Measurements from ENCODE around the gene TARS1.

The TARS1 gene

DNA sequence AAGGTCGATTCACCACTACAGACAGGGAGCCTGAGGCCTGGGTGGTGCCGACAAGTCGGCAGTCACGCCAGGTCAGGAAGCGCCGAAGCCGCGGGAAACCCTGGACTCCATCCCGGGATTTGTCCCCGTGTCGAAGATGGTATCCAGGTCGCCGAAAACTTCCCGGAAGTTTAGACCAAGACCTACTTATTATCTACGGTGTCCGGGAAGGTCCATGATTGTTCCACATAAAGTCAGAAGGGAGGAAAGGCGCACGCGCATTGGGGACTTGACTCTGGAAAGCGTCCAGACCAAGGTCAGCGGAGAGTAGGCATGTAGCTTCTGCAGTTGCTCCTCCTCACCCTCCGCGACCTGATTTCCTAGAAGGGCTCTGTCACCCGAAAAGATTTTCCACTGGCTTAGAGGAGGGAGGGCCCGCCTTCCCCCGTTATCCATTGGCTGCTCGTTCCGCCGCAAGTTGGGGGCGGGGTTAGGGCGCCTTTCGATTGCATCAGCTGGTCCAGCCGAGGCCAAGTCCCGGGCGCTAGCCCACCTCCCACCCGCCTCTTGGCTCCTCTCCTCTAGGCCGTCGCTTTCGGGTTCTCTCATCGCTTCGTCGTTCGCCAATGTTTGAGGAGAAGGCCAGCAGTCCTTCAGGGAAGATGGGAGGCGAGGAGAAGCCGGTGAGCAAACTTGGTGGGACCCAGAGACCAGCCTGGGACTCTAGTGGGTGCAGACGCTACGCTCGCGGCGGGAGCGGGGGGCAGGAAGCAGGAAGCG is at the start of gene TARS1:
TARS1 (plus strand) TSS at position 484 of the 759 bp plus-strand sequence; CDS start at position 606, 122 bp downstream.
- peak; percentile 95 for DNase-seq

DNA sequence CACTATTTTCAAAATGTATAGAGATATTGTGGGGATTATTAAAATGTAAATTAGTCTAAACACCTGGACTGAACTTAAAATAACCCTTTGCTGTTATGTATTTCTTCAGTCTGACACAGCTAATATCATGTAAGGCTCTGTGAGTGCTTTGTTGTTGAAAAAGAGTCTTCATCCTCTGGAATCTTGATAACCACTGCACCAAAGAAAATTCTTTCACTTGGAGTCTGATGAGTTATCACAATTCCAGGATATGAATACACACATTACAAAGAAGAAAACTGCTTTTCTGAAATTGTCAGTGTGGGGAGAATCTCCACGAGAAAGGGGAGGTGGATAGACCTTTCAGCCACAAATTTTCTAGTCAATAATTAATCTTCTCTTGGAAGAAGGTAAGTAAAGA is 42.3 kb upstream of the TARS1 start:
- no peak for DNase-seq

DNA sequence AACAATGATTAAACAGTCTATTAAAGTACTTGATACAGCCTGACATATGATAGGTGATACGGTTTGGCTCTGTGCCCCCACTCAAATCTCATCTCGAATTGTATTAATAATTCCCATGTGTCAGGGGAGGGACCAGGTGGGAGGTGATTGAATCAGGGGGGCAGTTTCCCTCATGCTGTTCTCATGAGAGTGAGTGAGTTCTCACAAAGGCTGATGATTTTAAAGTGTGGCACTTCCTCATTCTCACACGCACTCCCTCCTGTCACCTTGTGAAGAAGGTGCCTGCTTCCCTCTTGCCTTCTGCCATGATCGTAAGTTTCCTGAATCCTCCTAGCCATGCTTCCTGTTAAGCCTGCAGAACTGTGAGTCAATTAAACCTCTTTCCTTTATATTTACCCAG is 40.1 kb upstream of the TARS1 start:
- DNase-seq = no peak

DNA sequence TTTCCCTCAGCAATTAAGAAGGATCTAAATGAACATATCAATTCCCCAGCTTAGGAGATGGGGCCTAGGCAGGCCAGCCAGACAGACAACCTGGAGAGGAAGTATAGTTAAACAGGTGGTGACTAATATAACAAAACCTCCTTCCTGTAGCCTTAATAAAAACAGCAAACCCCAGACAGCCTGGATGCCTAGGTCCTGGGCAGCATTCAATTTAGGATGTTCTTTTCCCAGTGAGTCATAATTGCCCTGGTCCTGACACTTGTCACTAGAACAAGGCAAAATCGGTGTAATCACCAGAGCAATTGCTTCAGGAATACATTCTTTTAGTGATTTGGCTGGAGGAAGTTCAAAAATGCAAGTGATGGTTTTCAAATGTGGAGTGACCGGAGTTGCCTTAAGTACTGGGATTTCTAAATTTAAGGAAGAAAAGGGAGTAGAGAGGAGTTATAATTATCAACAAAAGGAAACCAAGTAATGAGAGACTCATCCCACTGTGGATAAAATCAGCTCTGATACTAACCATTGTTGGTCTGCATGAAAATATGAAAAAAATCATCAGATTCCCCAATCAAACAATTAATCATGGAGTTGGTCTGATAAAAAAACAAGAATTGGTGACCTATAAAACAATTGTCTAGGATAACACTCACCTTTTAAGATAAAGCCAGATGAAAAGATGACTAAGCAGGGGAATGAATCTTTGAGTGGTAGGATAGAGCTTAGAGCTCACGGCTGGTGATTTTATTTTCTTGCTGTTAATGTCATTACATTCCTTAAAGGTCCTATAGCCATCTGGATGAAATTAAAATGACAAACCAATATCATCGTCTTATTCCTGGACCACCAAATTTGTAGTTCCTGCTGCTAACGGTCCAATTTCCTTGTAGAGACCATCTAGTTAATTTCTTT is 39.0 kb upstream of the TARS1 start:
- no peak for DNase-seq

DNA sequence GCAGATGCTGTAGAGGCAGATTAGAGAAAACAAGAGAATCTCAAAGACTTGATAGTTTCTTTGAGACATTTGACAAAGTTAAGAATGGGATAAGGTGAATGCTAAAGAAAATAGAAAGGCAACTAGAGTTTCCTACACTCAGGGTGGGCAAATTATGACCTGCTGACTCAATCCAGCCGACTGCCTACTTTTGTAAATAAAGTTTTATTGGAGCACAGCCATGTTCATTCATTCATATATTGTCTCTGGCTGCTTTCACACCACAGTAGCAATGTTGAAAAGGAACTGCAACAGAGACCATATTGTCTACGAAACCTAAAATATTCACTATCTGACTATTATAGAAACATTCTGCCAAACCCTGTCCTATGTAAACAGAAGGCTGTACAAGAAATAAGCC is 37.6 kb upstream of the TARS1 start:
- no peak for DNase-seq

DNA sequence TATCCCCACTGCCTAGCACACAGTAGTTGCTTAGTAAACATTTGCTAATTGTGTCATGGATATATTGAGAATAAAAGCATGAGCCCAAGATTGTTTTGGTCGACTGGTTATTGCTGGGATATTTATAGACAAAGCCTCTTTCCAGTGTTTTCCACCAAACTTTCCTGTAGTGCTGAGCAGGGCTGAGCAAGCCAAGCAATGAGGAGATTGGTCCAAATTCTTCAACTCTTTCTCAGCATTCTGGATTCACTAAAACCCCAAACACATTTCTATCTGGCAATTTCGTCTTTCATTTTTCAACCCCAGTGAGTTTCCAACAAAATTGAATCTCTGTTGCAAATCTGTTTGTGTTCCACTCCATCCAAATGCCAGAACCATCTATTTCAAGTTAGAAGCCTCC is 31.9 kb upstream of the TARS1 start:
- no peak for DNase-seq

DNA sequence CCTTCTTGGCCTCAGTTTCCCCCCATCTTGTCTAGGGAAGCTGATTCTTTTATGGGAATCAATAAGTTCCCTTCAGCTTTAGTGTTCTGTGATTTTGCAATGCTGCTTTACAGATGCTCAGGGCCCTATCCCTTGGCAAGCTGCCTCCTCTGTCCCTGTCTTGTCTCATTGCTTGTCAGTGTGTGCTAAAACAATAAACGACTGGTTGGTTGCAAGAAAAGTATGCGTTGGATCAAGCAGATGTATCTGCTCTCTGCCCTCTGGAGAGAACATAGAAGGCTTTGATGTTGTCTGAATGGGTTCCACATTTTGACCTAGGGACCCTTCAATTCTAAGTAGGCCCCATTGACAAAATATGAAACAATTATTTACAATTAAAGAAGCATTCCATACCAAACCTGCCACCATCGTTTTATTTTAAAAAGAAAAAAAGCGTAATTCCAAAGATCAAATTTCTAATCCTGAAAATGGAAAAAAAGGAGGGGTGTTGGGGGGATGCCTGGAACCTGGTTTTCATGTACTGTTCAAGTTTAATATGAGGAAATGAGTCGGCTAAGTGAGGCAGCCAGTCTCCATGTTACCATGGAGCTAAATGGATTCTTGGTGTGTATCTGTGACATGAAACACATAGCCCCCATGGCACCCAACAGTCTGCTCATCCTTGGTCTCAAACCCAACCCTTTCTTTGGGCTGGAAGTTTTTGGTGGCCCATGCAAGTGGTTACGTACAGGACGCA is 31.2 kb upstream of the TARS1 start:
- DNase-seq = no peak

DNA sequence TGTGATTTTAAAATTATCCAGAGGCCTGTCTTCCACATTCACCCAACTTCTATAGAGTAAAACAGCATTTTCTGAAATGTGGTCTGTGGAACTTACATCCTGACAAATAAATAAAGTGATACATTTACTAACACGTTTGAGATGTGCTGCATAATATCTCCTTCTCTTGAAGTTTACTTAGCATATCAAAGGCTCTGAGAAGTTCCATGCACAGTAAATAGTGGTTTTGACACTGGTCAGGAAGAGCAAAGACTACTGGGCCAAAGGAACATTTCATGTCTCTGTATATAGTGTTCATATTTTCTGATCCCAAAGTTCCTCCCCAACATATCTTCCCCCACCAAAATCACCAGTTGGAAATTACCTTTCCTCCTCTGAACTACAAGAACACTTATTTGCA is 30.5 kb upstream of the TARS1 start:
- no peak for DNase-seq

DNA sequence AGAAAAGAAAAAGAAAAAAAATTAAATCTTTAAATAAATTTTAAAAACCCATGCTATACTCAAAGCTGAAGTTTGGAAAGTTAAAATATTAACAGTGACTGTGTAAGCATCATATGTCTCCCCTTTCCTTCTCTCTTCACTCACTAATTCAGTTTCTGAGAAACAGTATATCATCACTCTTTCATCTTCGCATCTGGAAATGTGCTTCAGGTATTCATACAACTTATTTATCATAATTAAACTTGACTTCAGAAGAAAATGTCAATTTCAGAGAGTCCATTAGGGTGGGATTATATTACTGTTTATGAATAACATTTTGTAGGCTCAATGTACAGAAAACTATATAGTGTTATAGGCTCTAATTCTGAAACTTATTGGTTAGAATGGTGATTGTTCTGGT is 29.3 kb upstream of the TARS1 start:
- no peak for DNase-seq

DNA sequence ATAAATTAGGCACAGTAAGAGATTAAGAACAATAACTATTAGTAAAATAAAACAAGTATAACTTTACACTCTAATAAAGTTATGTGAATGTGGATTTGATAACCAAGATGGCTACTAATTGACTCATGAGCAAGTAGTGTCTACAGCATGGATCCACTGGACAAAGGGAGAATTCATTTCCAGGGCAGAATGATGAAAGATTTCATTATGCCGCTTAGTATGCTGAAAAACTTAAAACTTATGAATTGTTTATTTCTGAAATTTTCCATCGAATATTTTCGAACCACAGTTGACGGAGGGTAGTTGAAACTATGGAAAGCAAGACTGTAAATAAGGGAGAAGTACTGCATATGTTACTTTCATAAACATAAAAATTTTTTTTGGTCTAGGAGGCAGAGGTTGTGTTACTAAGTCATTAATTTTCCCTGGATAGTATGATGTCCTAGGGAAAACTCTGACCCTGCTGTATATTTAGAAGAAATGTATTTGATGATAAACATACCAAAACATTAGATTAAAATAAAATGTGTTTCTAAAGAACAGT is 24.9 kb upstream of the TARS1 start:
- DNase-seq = no peak

DNA sequence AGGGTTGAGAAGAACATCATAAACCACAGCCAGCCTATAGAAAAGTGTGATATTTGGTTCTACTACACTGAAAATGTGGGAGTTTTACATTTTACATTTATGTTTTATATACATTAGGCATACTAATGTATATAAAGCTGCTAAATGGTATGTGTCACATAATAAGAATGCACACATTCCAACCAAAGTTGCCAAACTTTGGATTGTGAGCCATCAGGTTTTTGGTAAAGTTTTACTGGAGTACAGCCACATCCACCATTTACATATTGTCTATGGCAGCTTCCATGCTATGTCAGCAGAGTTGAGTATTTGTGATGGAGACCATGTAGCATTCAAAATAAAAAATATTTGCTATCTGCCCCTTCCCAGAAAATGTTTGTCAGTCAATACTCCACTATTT is 23.1 kb upstream of the TARS1 start:
- DNase-seq = no peak

DNA sequence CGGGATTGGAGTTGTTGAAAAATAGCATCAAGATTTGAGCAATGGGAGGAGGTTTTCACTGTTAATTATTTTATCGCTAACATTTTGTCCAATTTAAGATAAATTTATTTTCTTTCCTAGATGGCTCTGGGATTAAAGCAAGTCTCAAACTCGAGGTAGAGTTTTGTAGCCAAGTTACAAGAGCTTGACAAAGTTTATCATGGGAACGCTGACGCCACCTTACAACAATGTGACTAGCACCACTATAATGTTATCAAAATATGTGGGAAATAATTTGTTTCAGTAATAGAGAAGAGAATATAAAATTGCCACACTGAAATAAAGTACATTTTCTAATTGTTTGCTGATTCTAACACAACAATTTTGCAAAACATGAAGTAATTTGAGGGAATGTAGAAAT is 19.8 kb upstream of the TARS1 start:
- no peak for DNase-seq

DNA sequence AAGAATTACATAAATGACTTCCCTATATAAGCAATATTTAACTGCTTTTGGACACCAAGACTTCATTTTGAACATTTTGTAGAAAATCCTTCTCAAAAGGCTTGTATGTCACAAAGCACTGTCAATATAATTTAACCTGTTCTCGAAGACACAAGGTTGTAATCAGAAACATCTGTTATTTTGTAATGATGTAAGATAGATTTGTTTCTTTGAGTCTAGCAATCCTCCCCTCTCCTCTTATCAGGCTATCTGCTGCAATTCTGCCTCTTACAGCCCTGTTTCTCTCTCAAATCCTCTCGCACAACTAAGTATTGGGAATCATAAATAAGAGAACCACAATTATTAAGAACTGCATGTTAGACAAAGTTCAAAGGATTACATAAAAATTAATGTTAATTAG is 18.6 kb upstream of the TARS1 start:
- DNase-seq = no peak

DNA sequence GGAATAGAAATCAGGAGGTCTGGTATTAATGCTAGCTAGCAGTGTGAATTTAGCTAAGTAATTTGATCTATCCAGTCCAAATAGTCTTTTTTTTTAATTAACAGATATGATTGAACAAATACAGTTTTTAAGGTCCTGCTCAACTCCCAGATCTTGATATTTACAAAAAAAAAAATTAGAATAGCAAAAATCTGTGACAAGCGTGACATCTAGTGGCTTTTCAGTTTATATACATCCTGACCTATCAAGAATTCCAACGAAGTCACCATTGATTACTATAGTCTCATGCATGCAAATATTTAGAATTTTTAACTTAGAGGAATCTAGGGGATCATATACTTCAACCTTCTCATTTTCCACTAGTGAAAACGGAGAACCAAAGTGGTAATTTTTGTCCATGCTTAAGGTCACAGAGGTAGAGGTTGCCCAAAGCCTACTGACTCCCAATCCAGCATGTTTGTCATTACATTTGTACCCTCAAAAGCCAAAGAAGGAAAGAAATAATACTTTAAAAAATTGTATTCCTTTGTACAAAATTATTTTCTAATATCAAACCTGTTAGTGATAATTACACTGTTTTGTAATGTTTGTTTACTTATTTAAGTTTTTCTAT is 17.6 kb upstream of the TARS1 start:
- DNase-seq = no peak

DNA sequence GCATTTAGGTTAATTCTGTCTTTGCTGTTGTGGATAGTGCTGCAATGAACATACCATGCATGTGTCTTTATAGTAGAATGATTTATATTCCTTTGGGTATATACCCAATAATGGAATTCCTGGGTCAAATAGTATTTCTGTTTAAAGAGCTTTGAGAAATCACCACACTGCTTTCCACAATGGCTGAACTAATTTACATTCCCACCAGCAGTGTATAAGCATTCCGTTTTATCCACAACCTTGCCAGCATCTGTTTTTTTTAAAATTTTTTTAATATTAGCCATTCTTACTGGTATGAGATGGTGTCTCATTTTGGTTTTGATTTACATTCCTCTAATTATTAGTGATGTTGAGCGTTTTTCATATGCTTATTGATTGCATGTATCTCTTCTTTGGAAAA is 15.5 kb upstream of the TARS1 start:
- DNase-seq = no peak

DNA sequence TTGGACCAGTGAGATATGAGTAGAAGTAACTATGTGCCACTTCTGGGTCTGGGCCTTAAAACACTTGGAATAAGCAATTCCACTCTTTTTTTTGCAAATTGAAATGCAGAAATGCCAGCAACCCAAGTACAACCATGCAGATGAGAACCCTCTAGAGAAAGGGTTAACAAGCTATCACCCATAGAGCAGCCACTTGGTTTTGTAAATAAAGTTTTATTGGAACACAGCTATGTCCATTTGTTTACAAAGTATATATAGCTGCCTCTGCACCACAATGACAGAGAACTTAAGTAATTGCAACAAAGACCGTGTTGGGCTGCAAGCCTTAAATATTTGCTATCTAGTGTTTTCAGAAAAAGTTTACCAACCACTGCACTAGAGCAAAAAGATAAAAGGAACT is 9.8 kb upstream of the TARS1 start:
- DNase-seq = no peak

DNA sequence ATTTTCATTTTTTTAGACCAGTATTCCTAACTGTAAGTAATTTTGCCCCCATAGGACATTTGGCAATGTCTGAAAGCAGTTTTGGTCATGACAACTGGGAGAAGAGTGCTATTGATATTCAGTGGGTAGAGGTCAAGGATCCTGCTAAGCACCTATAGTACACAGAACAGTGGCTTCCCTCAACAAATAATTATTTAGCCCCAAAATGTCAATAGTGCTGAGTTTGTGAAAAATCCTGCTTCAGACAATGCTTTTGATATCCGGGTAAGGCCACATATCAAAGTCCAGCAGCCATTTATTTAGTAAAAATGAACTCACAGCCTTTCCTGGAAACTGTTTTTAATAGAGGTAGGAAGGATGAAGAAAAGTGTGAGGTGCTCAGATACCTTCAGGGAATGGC is 8.1 kb upstream of the TARS1 start:
- no peak for DNase-seq

DNA sequence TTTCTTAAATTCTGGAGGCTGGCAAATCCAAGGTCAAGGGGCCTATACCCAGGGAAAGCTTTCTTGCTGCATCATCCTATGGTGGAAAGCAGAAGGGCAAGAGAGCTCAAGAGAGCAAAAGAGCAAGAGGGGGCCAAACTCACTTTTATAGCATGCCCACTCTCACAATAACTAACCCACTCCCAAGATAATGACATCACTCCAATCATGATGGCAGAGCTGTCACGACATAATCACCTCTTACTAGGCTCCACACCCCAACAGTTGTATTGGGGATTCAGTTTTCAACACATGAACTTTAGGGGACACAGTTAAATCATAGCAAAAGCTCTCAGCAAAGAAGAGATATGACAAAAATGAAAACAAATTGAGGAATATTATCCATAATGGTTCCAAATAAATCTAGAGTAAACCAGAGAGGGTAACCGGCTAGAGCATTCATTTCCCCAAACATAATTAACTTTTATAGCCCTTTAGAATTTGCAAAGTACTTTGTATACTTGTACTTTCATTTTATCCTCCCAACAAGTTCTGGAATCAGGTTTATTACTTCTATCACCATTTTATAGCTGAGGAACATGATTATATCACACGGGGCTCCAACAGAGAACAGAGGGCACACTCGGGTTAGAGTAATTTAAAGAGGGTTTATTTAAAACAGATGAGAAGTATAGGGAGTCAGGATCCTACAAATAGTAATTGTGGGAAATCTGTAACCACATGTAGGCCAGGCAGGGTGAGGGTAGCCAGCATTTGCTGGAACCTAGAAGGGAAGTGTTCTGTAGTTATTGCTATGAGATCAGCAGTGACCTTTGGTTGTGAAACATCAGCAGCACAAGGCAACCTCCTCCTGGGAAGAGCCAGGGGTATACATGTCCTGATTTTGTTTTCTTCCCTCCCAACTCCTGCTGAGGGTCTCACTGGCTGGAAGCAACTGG is 7.2 kb upstream of the TARS1 start:
- no peak for DNase-seq

DNA sequence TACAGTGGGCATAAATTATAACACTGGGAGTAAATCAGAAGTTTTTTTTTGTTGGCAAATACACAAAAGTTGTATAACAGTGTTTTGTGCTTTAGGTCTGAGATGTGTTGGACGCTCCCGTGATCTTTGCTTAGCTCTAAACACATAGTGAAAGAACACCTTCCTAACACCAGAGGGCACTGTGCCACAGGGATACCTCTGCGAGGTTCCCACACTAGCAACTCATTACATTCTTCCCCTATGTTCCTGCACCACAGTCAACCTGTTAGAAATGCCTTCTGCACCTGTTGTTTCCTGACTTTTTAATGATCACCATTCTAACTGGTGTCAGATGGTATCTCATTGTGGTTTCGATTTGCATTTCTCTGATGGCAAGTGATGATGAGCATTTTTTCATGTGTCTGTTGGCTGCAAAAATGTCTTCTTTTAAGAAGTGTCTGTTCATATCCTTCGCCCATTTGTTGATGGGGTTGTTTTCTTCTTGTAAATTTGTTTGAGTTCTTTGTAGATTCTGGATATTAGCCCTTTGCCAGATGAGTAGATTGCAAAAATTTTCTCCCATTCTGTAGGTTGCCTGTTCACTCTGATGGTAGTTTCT is 4.8 kb upstream of the TARS1 start:
- peak; percentile 74 for DNase-seq

DNA sequence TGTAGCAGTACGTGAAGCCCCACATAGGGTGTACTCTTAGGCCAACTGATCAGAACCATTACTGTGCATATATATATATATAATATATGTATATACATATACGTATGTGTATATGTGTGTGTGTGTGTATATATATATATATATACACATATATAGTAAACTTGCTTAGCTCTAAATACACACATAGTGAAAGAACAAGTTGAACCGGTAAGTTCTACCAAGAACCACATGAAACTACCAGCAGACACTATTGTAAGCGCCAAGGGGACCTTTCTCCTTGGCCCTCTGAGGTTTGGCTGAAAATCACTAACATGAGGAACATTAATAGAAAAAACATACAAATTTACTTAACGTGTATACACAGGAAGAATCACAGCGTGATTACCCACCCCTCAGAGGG is 1.8 kb upstream of the TARS1 start:
- no peak for DNase-seq

DNA sequence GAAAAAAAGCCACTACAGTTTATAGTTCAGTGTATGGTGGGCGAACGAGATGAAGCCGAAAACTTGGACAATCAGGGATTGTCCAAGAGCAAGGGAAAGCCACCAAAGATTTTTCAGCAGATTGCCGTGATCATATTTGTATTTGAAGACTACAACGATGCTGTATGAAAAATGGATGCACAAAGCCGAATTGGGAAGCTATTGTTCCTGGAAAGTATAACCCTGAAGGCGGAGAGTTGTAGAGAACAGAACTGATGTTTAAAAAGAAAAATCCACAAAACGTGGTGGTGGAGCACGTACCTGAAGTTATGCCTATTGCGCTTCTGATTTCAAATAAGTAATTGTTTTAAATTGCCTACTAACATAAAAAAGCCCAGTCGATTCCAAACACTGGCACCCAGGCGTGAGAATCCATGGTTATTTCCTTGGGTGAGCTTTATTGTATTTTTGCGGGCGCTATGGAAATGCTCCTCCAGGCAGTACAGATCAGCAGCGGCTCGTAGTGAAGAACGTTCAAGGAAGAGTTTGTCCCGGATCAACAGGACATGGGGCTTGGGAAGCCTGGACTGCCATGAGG is 772 bp upstream of the TARS1 start:
- DNase-seq = no peak

Measured in activated CD4-positive, alpha-beta T cell treated with anti-CD3 and anti-CD28 coated beads for 48 hours (primary cell).